ENCODE measurements around the gene IL34.
"Not testable (repeated sequence)": the region's sequence is repeated elsewhere in the genome, so short reads cannot be mapped to it uniquely, and the experiment has no call there.

Gene IL34

GRCh38 chr16:70611224-70611598, 35.1 kb upstream of the IL34 start:
- Histone ChIP-seq H3K4me1 (peaks cover 6% of the 10 kb centered on the region; the same call in 1 of the 2 replicates), H3K36me3 (no peaks in the 10 kb centered on the region), H3K27me3 (no peaks in the 10 kb centered on the region), H3K9me3 (no peaks in the 10 kb centered on the region; the same call in 1 of the 2 replicates), H3K4me3 (ENCODE audit: low read depth, low read length) (no peak overlapping the region)
- DNase-seq = no peak
- TF ChIP-seq CTCF (IDR thresholded peaks at IDR 0.05; ENCODE audit: low read depth, low read length) = no peak

GRCh38 chr16:70611785-70612303, 34.5 kb upstream of the IL34 start:
- no peak for DNase-seq
- no peak overlapping the region for H3K4me3 ChIP-seq (ENCODE audit: low read depth, low read length)
- TF ChIP-seq CTCF (IDR thresholded peaks at IDR 0.05; ENCODE audit: low read depth, low read length) = no peak
- H3K36me3 ChIP-seq = no peaks in the 10 kb centered on the region
- H3K27me3 ChIP-seq = no peaks in the 10 kb centered on the region
- peaks cover 6% of the 10 kb centered on the region; the same call in 1 of the 2 replicates for H3K4me1 ChIP-seq
- H3K9me3 ChIP-seq = no peaks in the 10 kb centered on the region; the same call in 1 of the 2 replicates

- no peaks in the 10 kb centered on the region for H3K27me3 ChIP-seq
- no peak for DNase-seq
- no peak overlapping the region for H3K4me3 ChIP-seq (ENCODE audit: low read depth, low read length)
- no peak for TF ChIP-seq CTCF (IDR thresholded peaks at IDR 0.05; ENCODE audit: low read depth, low read length)
- no peaks in the 10 kb centered on the region for H3K36me3 ChIP-seq
- H3K9me3 ChIP-seq = no peaks in the 10 kb centered on the region; the same call in 1 of the 2 replicates
- peaks cover 6% of the 10 kb centered on the region; the same call in 1 of the 2 replicates for H3K4me1 ChIP-seq
These were observed 33.4 kb upstream of the IL34 start for GRCh38 chr16:70612931-70613330.

GRCh38 chr16:70614208-70614951, 32.0 kb upstream of the IL34 start:
- TF ChIP-seq CTCF (IDR thresholded peaks at IDR 0.05; ENCODE audit: low read depth, low read length) = no peak
- peaks cover 6% of the 10 kb centered on the region; the same call in 1 of the 2 replicates for H3K4me1 ChIP-seq

GRCh38 chr16:70615945-70616344, 30.4 kb upstream of the IL34 start:
- Histone ChIP-seq H3K36me3 (no peaks in the 10 kb centered on the region), H3K4me1 (peaks cover 6% of the 10 kb centered on the region; the same call in 1 of the 2 replicates), H3K9me3 (no peaks in the 10 kb centered on the region), H3K27me3 (no peaks in the 10 kb centered on the region), H3K4me3 (ENCODE audit: low read depth, low read length) (no peak overlapping the region)
- TF ChIP-seq CTCF (IDR thresholded peaks at IDR 0.05; ENCODE audit: low read depth, low read length) = no peak
- DNase-seq = no peak

More at GRCh38 chr16:70614208-70614951, 32.0 kb upstream of the IL34 start:
- H3K36me3 ChIP-seq = no peaks in the 10 kb centered on the region
- DNase-seq = no peak
- H3K9me3 ChIP-seq = no peaks in the 10 kb centered on the region; the same call in 1 of the 2 replicates
- H3K27me3 ChIP-seq = no peaks in the 10 kb centered on the region
- H3K4me3 ChIP-seq (ENCODE audit: low read depth, low read length) = no peak overlapping the region

- H3K4me1 ChIP-seq = not testable (repeated sequence)
These were observed 24.5 kb upstream of the IL34 start for GRCh38 chr16:70621864-70622263.

More at GRCh38 chr16:70621864-70622263, 24.5 kb upstream of the IL34 start:
- not testable (repeated sequence) for H3K4me3 ChIP-seq (ENCODE audit: low read depth, low read length); H3K36me3 ChIP-seq; H3K9me3 ChIP-seq; H3K27me3 ChIP-seq; DNase-seq

Data from BE2C (cell line).